Measurements from ENCODE around the gene DOCK1. TPM values are rescaled to one million over a fixed set of nuclear protein-coding genes. Genes with fewer than 3 reads are reported as not detected.

The DOCK1 gene
- total and polyA plus RNA-seq, 3 donors from 2014 or later, result 19.0 to 46.2 (median 32.0) TPM

- Histone ChIP-seq H3K36me3 (ENCODE audit: low read depth, missing control alignments) (no peaks in the 10 kb centered on the region), H3K9me3 (no peaks in the 10 kb centered on the region), H3K27ac (no peak overlapping the region), H3K27me3 (no peaks in the 10 kb centered on the region), H3K4me1 (peaks cover 3% of the 10 kb centered on the region), H3K4me3 (no peak overlapping the region)
- TF ChIP-seq POLR2A (IDR thresholded peaks at IDR 0.05), result no peak
- no peak for TF ChIP-seq CTCF (IDR thresholded peaks at IDR 0.05)
- WGBS, 2 donors, result 85 to 93% methylated on average over 13 of the region's 13 CpGs
- intact Hi-C loops (cut with DNase I; ENCODE audit: low total_unique reads), result no loop called here
- DNase-seq, result no peak
Observed at GRCh38 chr10:127299956-127300689, 394.9 kb downstream of the DOCK1 start.

GRCh38 chr10:127300868-127301321 is 395.7 kb downstream of the DOCK1 start:
- WGBS, 2 donors, result 73 to 90% methylated on average over 7 to 11 of the region's 11 CpGs
- Histone ChIP-seq H3K27me3 (no peaks in the 10 kb centered on the region), H3K27ac (no peak overlapping the region), H3K36me3 (ENCODE audit: low read depth, missing control alignments) (no peaks in the 10 kb centered on the region), H3K9me3 (no peaks in the 10 kb centered on the region), H3K4me1 (peaks cover 3% of the 10 kb centered on the region), H3K4me3 (no peak overlapping the region)
- no peak for TF ChIP-seq CTCF (IDR thresholded peaks at IDR 0.05)
- TF ChIP-seq POLR2A (IDR thresholded peaks at IDR 0.05), result no peak
- intact Hi-C loops (cut with DNase I; ENCODE audit: low total_unique reads), result no loop called here
- no peak for DNase-seq

- H3K4me1 ChIP-seq, result peaks cover 3% of the 10 kb centered on the region
- intact Hi-C loops (cut with DNase I; ENCODE audit: low total_unique reads), result no loop called here
- H3K9me3 ChIP-seq, result no peaks in the 10 kb centered on the region
- no peak overlapping the region for H3K27ac ChIP-seq
- DNase-seq, result no peak
- no peak overlapping the region for H3K4me3 ChIP-seq
- WGBS, 2 donors, result 89 to 90% methylated on average over 3 of the region's 3 CpGs
- no peaks in the 10 kb centered on the region for H3K36me3 ChIP-seq (ENCODE audit: low read depth, missing control alignments)
- H3K27me3 ChIP-seq, result no peaks in the 10 kb centered on the region
- no peak for TF ChIP-seq POLR2A (IDR thresholded peaks at IDR 0.05)
- TF ChIP-seq CTCF (IDR thresholded peaks at IDR 0.05), result no peak
Observed at GRCh38 chr10:127302343-127302742, 397.1 kb downstream of the DOCK1 start.

GRCh38 chr10:127303105-127303504 is 397.9 kb downstream of the DOCK1 start:
- Histone ChIP-seq H3K27me3 (no peaks in the 10 kb centered on the region), H3K36me3 (ENCODE audit: low read depth, missing control alignments) (no peaks in the 10 kb centered on the region), H3K9me3 (no peaks in the 10 kb centered on the region), H3K27ac (no peak overlapping the region), H3K4me1 (peaks cover 3% of the 10 kb centered on the region), H3K4me3 (no peak overlapping the region)
- no peak for DNase-seq
- TF ChIP-seq POLR2A (IDR thresholded peaks at IDR 0.05) (no peak), CTCF (IDR thresholded peaks at IDR 0.05) (no peak)
- intact Hi-C loops (cut with DNase I; ENCODE audit: low total_unique reads), result no loop called here
- WGBS, 2 donors, result 88 to 94% methylated on average over 2 of the region's 2 CpGs

- Histone ChIP-seq H3K4me3 (no peak overlapping the region), H3K9me3 (no peaks in the 10 kb centered on the region), H3K27ac (no peak overlapping the region), H3K36me3 (ENCODE audit: low read depth, missing control alignments) (no peaks in the 10 kb centered on the region), H3K4me1 (peaks cover 3% of the 10 kb centered on the region), H3K27me3 (no peaks in the 10 kb centered on the region)
- WGBS, 2 donors, result 84 to 89% methylated on average over 8 of the region's 8 CpGs
- no peak for DNase-seq
- TF ChIP-seq POLR2A (IDR thresholded peaks at IDR 0.05), result no peak
- TF ChIP-seq CTCF (IDR thresholded peaks at IDR 0.05), result no peak
- intact Hi-C loops (cut with DNase I; ENCODE audit: low total_unique reads), result no loop called here
Observed at GRCh38 chr10:127303746-127304145, 398.5 kb downstream of the DOCK1 start.
